LoVo (cell line): ENCODE measurements around the gene SDC4.

Experiments used
- DNase-seq: peaks from one replicate; pipeline ENCODE4 v3.0.0-alpha.2; 2016; ENCODE audit warnings: low spot score

Gene SDC4

DNA sequence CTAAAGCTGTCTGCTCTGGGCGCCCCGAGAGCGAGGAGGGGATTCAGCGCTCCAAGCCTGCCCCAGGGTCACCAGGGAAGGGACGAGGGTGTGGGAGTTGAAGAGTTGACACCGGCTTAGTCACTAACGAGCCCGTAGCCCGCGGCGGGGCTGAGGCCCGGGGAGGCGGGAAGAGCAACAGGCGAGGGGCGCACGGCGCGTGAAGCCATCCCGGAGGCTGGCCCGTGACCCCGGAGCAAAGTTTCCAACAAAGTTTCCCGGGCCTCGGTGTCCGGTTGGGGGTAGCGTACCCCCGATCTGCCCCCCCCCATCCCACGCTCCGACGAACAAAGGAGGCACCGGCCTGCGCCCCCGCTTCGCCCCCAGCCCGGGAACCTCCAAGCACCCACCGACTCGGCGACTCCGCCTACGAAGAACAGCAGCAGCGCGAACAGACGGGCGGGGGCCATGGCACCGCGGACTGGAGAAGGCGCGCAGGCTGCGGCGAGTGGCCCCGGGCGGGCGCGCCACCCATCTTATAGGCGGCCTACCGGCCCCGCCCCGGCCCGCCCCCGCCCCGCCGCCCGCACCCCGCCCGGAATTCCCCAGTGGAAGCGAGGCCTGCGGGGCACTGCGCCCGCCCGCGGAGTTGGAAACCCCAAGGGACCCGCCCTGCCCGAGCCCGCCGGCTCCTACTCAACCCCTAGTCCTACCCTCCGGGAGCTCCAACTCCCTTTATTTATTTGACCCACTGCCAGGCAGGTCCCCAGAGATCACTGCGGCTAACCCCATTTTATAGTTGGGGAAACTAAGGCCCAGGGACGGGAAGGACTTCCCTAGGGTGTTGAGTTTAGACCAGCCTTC is at the start of gene SDC4:
SDC4 (minus strand) TSS at position 489 of the 843 bp plus-strand sequence; CDS start at position 449, 40 bp downstream.
- DNase-seq, result peak; percentile 78

DNA sequence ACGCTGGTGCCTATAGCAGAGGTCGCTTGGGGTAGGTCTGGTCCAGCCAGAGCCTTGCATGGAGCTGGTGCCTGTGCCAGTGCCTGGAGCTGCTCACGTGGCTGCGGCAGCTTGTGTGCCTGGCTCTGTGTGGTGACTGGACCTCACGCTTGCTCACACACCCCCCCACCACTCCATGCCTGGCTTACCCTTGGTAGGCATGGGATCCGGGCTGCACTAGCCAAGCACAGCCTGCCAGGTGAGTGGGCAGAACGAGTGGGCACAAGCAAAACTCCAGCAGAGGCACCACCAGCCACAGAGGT is 46.8 kb upstream of the SDC4 start:
- DNase-seq, result no peak

- DNase-seq, result no peak
These were observed 46.2 kb upstream of the SDC4 start for GRCh38 chr20:45394221-45395113.

DNA sequence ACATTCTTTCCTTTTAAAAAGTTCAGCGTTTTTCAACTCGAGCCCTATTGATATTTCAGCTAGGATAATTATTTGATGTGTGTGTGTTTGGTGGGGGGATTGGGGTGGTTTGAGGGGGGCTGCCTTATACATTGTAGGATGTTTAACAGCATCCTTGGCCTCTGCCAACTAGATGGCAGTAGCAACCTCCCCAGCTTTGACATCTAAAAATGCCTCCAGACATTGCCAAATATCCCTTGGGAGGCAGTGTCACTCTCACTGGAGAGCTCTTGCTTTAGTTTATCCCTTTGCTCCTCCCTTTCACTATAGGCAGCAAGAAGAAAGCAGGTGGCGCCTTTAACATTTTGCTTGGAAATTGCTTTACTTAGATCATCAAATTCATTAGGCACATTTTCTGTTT is 44.5 kb upstream of the SDC4 start:
- no peak for DNase-seq

- no peak for DNase-seq
These were observed 43.3 kb upstream of the SDC4 start for GRCh38 chr20:45391559-45391958.

- DNase-seq, result no peak
These were observed 42.7 kb upstream of the SDC4 start for GRCh38 chr20:45390931-45391330.

DNA sequence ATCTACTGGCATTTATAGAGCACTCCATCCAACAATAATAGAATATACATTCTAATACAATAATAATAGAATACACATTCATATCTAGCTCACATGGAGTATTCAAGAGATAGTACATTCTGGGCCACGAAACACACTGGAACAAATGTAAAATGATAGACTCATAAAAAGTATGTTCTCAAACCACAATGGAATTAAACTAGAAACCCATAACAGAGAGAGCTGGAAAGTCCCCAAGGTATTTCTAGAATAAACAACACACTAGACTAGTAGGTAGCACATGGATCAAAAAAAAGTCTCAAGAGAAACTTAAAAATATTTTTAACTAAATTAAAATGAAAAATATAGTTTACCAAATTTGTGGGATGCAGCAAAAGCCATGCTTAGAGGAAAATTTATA is 39.0 kb upstream of the SDC4 start:
- DNase-seq, result no peak

DNA sequence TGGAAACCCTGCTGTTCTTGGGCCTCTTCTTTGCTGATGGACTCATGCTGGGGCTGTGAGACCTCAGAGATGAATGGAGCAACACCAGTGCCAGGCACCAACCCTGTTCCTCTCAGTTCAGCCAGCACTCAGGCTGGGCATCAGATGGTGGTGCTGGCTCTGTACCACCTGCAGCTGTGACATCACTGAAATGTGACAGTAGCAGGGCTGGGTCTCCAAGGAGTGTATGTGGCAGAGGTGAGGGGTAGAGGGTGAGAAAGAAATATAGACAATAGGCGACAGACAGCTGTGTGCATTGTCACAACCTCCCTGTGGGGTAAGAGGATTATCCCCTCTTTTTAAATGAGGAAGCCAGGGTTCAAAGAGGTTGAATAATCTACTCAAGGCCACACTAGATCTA is 30.0 kb upstream of the SDC4 start, which contains the start of gene TP53TG5:
TP53TG5 (minus strand) TSS at position 135 of the 400 bp plus-strand sequence; CDS start at position 46, 89 bp downstream.
- no peak for DNase-seq

GRCh38 chr20:45377269-45377668 is 29.0 kb upstream of the SDC4 start:
- DNase-seq, result no peak

DNA sequence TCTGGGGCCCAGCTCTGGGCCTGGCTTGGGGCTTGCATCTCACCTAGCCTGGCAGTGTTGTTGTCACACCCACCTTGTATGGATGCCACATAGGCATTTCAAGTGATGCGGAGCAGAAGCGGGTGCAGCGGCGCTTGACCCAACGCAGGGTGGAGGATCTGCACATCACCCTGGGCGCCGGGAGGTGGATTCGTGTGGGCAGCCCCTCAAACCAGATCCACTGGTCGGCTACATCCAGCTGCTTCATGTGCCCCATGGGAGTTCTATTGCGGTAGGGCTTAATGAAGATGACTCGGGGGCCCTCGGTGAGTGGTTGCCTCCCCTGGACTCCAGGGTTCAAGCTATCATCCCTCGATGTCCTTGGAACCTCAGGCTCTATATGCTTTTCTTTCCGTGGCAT is 26.7 kb upstream of the SDC4 start:
- no peak for DNase-seq

GRCh38 chr20:45374101-45374467 is 25.9 kb upstream of the SDC4 start:
- no peak for DNase-seq

- peak; percentile 87 for DNase-seq
These were observed 25.3 kb upstream of the SDC4 start for GRCh38 chr20:45373353-45374100.

GRCh38 chr20:45372646-45373352 is 24.6 kb upstream of the SDC4 start:
- DNase-seq, result no peak

- no peak for DNase-seq
These were observed 24.0 kb upstream of the SDC4 start for GRCh38 chr20:45372241-45372640.

- no peak for DNase-seq
These were observed 22.4 kb upstream of the SDC4 start for GRCh38 chr20:45370571-45371160.

- DNase-seq, result no peak
These were observed 20.2 kb upstream of the SDC4 start for GRCh38 chr20:45368221-45368980.

- no peak for DNase-seq
These were observed 18.9 kb upstream of the SDC4 start for GRCh38 chr20:45367126-45367525.

GRCh38 chr20:45366631-45367030 is 18.4 kb upstream of the SDC4 start:
- no peak for DNase-seq

DNA sequence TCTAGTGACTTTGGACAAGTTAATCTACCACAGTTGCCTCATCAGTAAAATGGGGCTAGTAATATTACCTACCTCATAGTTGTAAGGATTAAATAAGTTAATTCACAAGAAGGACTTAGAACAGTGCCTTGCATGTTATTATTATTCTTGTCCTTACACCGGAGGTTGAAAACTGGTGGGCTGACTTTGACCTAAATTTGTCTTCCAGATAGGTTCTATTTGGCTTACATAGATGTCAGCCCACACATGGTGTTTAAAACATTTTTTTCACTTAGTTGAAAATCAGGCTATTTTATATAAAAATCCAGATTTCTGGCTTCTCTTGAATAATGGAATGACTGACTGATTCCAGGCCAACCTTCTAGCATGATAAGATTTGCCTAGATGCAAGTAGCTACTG is 18.0 kb upstream of the SDC4 start:
- no peak for DNase-seq

GRCh38 chr20:45365444-45365970 is 17.3 kb upstream of the SDC4 start:
- no peak for DNase-seq
